Activated CD4-positive, alpha-beta memory T cell treated with anti-CD3 and anti-CD28 coated beads, Interleukin-2, amount 10 ng/mL, durations not matched to agents 7 days and 5 days (primary cell): Measurements from ENCODE around the gene UNC93A. TPM values are rescaled to one million over a fixed set of nuclear protein-coding genes. Genes with fewer than 3 reads are reported as not detected.
"Not testable (repeated sequence)": the region's sequence is repeated elsewhere in the genome, so short reads cannot be mapped to it uniquely, and the experiment has no call there.

ENCODE experiments used
- CTCF ChIA-PET: fragments of 350-600 bp; sonication (Branson Sonifier 250); formaldehyde crosslinking; loops from one replicate; lab custom pipeline; 2021; ENCODE audit warnings: antibody characterized with exemption, inconsistent platforms; lab: Charles Lee
- POLR2A ChIA-PET: fragments of 350-600 bp; sonication (Branson Sonifier 250); formaldehyde crosslinking; loops from one replicate; lab custom pipeline; 2021; ENCODE audit warnings: antibody characterized with exemption; lab: Charles Lee
- DNase-seq: peaks from one replicate; pipeline ENCODE4 v3.0.0-alpha.2; 2020
- H3K27ac Mint-ChIP-seq: one replicate; pipeline ENCODE4 v1.8.0; 2021; ENCODE audit warnings: mild to moderate bottlenecking, mixed read lengths
- H3K27me3 Mint-ChIP-seq: one replicate; pipeline ENCODE4 v1.8.0; 2021; ENCODE audit warnings: mixed read lengths
- H3K36me3 Mint-ChIP-seq: one replicate; pipeline ENCODE4 v1.8.0; 2021; ENCODE audit warnings: low read depth, mixed read lengths
- H3K4me1 Mint-ChIP-seq: one replicate; pipeline ENCODE4 v1.8.0; 2021; ENCODE audit warnings: mixed read lengths
- H3K4me3 Mint-ChIP-seq: one replicate; pipeline ENCODE4 v1.8.0; 2021; ENCODE audit warnings: mild to moderate bottlenecking, mixed read lengths
- H3K9me3 Mint-ChIP-seq: one replicate; pipeline ENCODE4 v1.8.0; 2021; ENCODE audit warnings: mixed read lengths
- total RNA-seq, 2 experiments: library from RNA; stranded (reverse); gene quantifications; one replicate each; pipeline ENCODE4 v1.2.3, GENCODE V29; 2021

Gene UNC93A
- total RNA-seq, 2 experiments from 2014 or later, result not detected

GRCh38 chr6:167258646-167259045, 32.5 kb upstream of the UNC93A start:
- H3K9me3 Mint-ChIP-seq, result peaks cover 5% of the 10 kb centered on the region
- POLR2A ChIA-PET, result no interaction called here
- no peak for DNase-seq
- H3K4me1 Mint-ChIP-seq, result no peaks in the 10 kb centered on the region
- peaks cover 45% of the 10 kb centered on the region for H3K27me3 Mint-ChIP-seq
- H3K36me3 Mint-ChIP-seq, result no peaks in the 10 kb centered on the region
- H3K27ac Mint-ChIP-seq, result no peak overlapping the region
- CTCF ChIA-PET, result no interaction called here
- H3K4me3 Mint-ChIP-seq, result no peak overlapping the region

- H3K4me1 Mint-ChIP-seq, POLR2A ChIA-PET, H3K4me3 Mint-ChIP-seq, H3K36me3 Mint-ChIP-seq, DNase-seq, CTCF ChIA-PET, H3K27ac Mint-ChIP-seq, H3K9me3 Mint-ChIP-seq: not testable (repeated sequence)
- peaks cover 40% of the 10 kb centered on the region for H3K27me3 Mint-ChIP-seq
These were observed 24.9 kb upstream of the UNC93A start for GRCh38 chr6:167266057-167266829.

GRCh38 chr6:167266830-167267555, 24.1 kb upstream of the UNC93A start:
- no peak for DNase-seq
- H3K27me3 Mint-ChIP-seq, result peaks cover 32% of the 10 kb centered on the region
- H3K9me3 Mint-ChIP-seq, result no peaks in the 10 kb centered on the region
- no peaks in the 10 kb centered on the region for H3K4me1 Mint-ChIP-seq
- H3K36me3 Mint-ChIP-seq, result no peaks in the 10 kb centered on the region
- H3K4me3 Mint-ChIP-seq, result no peak overlapping the region
- ChIA-PET CTCF (no interaction called here), POLR2A (no interaction called here)
- H3K27ac Mint-ChIP-seq, result no peak overlapping the region

- H3K36me3 Mint-ChIP-seq, H3K4me1 Mint-ChIP-seq, POLR2A ChIA-PET, H3K27ac Mint-ChIP-seq, CTCF ChIA-PET, DNase-seq, H3K9me3 Mint-ChIP-seq, H3K4me3 Mint-ChIP-seq: not testable (repeated sequence)
- H3K27me3 Mint-ChIP-seq, result peaks cover 27% of the 10 kb centered on the region
These were observed 23.6 kb upstream of the UNC93A start for GRCh38 chr6:167267556-167267898.

- DNase-seq, result no peak
- ChIA-PET POLR2A (no interaction called here), CTCF (no interaction called here)
- Mint-ChIP-seq H3K27ac (no peak overlapping the region), H3K36me3 (no peaks in the 10 kb centered on the region), H3K27me3 (peaks cover 22% of the 10 kb centered on the region), H3K4me1 (no peaks in the 10 kb centered on the region), H3K9me3 (no peaks in the 10 kb centered on the region), H3K4me3 (no peak overlapping the region)
These were observed 23.2 kb upstream of the UNC93A start for GRCh38 chr6:167267921-167268401.

- no peak overlapping the region for H3K4me3 Mint-ChIP-seq
- H3K9me3 Mint-ChIP-seq, result no peaks in the 10 kb centered on the region
- H3K4me1 Mint-ChIP-seq, result no peaks in the 10 kb centered on the region
- H3K27ac Mint-ChIP-seq, result no peak overlapping the region
- H3K36me3 Mint-ChIP-seq, result no peaks in the 10 kb centered on the region
- ChIA-PET CTCF (no interaction called here), POLR2A (no interaction called here)
- peaks cover 16% of the 10 kb centered on the region for H3K27me3 Mint-ChIP-seq
- no peak for DNase-seq
These were observed 22.3 kb upstream of the UNC93A start for GRCh38 chr6:167268683-167269280.

- Mint-ChIP-seq H3K27me3 (peaks cover 10% of the 10 kb centered on the region), H3K4me1 (no peaks in the 10 kb centered on the region), H3K9me3 (no peaks in the 10 kb centered on the region), H3K4me3 (no peak overlapping the region), H3K27ac (no peak overlapping the region), H3K36me3 (no peaks in the 10 kb centered on the region)
- ChIA-PET CTCF (no interaction called here), POLR2A (no interaction called here)
- no peak for DNase-seq
These were observed 20.4 kb upstream of the UNC93A start for GRCh38 chr6:167270499-167271311.

- ChIA-PET CTCF (no interaction called here), POLR2A (no interaction called here)
- no peak for DNase-seq
- H3K27ac Mint-ChIP-seq, result no peak overlapping the region
- H3K27me3 Mint-ChIP-seq, result peaks cover 13% of the 10 kb centered on the region
- no peaks in the 10 kb centered on the region for H3K36me3 Mint-ChIP-seq
- no peaks in the 10 kb centered on the region for H3K9me3 Mint-ChIP-seq
- no peaks in the 10 kb centered on the region for H3K4me1 Mint-ChIP-seq
- H3K4me3 Mint-ChIP-seq, result no peak overlapping the region
These were observed 19.0 kb upstream of the UNC93A start for GRCh38 chr6:167272151-167272550.

- H3K9me3 Mint-ChIP-seq, result no peaks in the 10 kb centered on the region
- no peak for DNase-seq
- no peaks in the 10 kb centered on the region for H3K36me3 Mint-ChIP-seq
- H3K4me1 Mint-ChIP-seq, result no peaks in the 10 kb centered on the region
- H3K4me3 Mint-ChIP-seq, result no peak overlapping the region
- CTCF ChIA-PET, result no interaction called here
- peaks cover 17% of the 10 kb centered on the region for H3K27me3 Mint-ChIP-seq
- POLR2A ChIA-PET, result no interaction called here
- no peak overlapping the region for H3K27ac Mint-ChIP-seq
These were observed 18.3 kb upstream of the UNC93A start for GRCh38 chr6:167272696-167273379.

GRCh38 chr6:167274270-167274669, 16.8 kb upstream of the UNC93A start:
- no peak for DNase-seq
- H3K4me1 Mint-ChIP-seq, result no peaks in the 10 kb centered on the region
- ChIA-PET POLR2A (no interaction called here), CTCF (no interaction called here)
- no peaks in the 10 kb centered on the region for H3K36me3 Mint-ChIP-seq
- peaks cover 18% of the 10 kb centered on the region for H3K27me3 Mint-ChIP-seq
- H3K9me3 Mint-ChIP-seq, result no peaks in the 10 kb centered on the region
- H3K4me3 Mint-ChIP-seq, result no peak overlapping the region
- H3K27ac Mint-ChIP-seq, result no peak overlapping the region

- CTCF ChIA-PET, result no interaction called here
- H3K27me3 Mint-ChIP-seq, result peaks cover 19% of the 10 kb centered on the region
These were observed 16.1 kb upstream of the UNC93A start for GRCh38 chr6:167275001-167275400.

GRCh38 chr6:167275436-167275835, 15.7 kb upstream of the UNC93A start:
- H3K4me1 Mint-ChIP-seq, result no peaks in the 10 kb centered on the region
- no peaks in the 10 kb centered on the region for H3K9me3 Mint-ChIP-seq
- ChIA-PET CTCF (no interaction called here), POLR2A (no interaction called here)
- peaks cover 20% of the 10 kb centered on the region for H3K27me3 Mint-ChIP-seq
- no peak overlapping the region for H3K4me3 Mint-ChIP-seq
- DNase-seq, result no peak
- H3K36me3 Mint-ChIP-seq, result no peaks in the 10 kb centered on the region
- no peak overlapping the region for H3K27ac Mint-ChIP-seq

More at GRCh38 chr6:167275001-167275400, 16.1 kb upstream of the UNC93A start:
- POLR2A ChIA-PET, result no interaction called here
- DNase-seq, result no peak
- Mint-ChIP-seq H3K4me3 (no peak overlapping the region), H3K27ac (no peak overlapping the region), H3K36me3 (no peaks in the 10 kb centered on the region), H3K4me1 (no peaks in the 10 kb centered on the region), H3K9me3 (no peaks in the 10 kb centered on the region)
